HG02938 (cell line): ENCODE results near the gene MYRFL.
"Not testable (repeated sequence)": the region's sequence is repeated elsewhere in the genome, so short reads cannot be mapped to it uniquely, and the experiment has no call there.

ENCODE experiments used
- ATAC-seq: cut with Tn5 transposase; IDR thresholded peaks from one replicate; pipeline ENCODE4 v1.9.1; 2021; ENCODE audit warnings: mild to moderate bottlenecking, moderate library complexity; ENCODE audit not compliant: unreplicated experiment

Gene MYRFL

GRCh38 chr12:69981881-69982475 is 157.0 kb downstream of the MYRFL start:
- ATAC-seq: no peak

GRCh38 chr12:69984241-69984640 is 159.2 kb downstream of the MYRFL start:
- ATAC-seq: no peak

- ATAC-seq: peak; percentile 85
Measured at GRCh38 chr12:69985656-69986055, 160.6 kb downstream of the MYRFL start.

GRCh38 chr12:69986114-69986513 is 161.1 kb downstream of the MYRFL start:
- no peak for ATAC-seq

- ATAC-seq: no peak
Measured at GRCh38 chr12:69987579-69988091, 162.6 kb downstream of the MYRFL start.

GRCh38 chr12:69988481-69989321 is 163.7 kb downstream of the MYRFL start:
- ATAC-seq: no peak

GRCh38 chr12:69991690-69992288 is 166.8 kb downstream of the MYRFL start:
- ATAC-seq: no peak

- no peak for ATAC-seq
Measured at GRCh38 chr12:69993433-69993832, 168.4 kb downstream of the MYRFL start.

- not testable (repeated sequence) for ATAC-seq
Measured at GRCh38 chr12:69994086-69994485, 169.1 kb downstream of the MYRFL start.

GRCh38 chr12:69994724-69995173 is 169.7 kb downstream of the MYRFL start:
- no peak for ATAC-seq

- no peak for ATAC-seq
Measured at GRCh38 chr12:69996241-69996640, 171.2 kb downstream of the MYRFL start.

GRCh38 chr12:69996722-69997121 is 171.7 kb downstream of the MYRFL start:
- ATAC-seq: no peak

GRCh38 chr12:69998011-69998410 is 173.0 kb downstream of the MYRFL start:
- ATAC-seq: no peak

- no peak for ATAC-seq
Measured at GRCh38 chr12:69998922-69999321, 173.9 kb downstream of the MYRFL start.

- no peak for ATAC-seq
Measured at GRCh38 chr12:69999561-69999960, 174.5 kb downstream of the MYRFL start.

GRCh38 chr12:70002097-70002911 is 177.3 kb downstream of the MYRFL start:
- no peak for ATAC-seq

- no peak for ATAC-seq
Measured at GRCh38 chr12:70002912-70003255, 177.9 kb downstream of the MYRFL start.

GRCh38 chr12:70005864-70006618 is 181.0 kb downstream of the MYRFL start:
- no peak for ATAC-seq

- ATAC-seq: no peak
Measured at GRCh38 chr12:70006619-70006973, 181.6 kb downstream of the MYRFL start.

- no peak for ATAC-seq
Measured at GRCh38 chr12:70007687-70008086, 182.7 kb downstream of the MYRFL start.
